HG03103 (cell line): ENCODE results near the gene PDZK1IP1.
A peak's percentile ranks its signal among the peaks of the same experiment; 100 is the strongest.
"Not testable (repeated sequence)": the region's sequence is repeated elsewhere in the genome, so short reads cannot be mapped to it uniquely, and the experiment has no call there.

Experiments used
- ATAC-seq: cut with Tn5 transposase; IDR thresholded peaks from one replicate; pipeline ENCODE4 v1.9.1; 2021; ENCODE audit warnings: low read depth; ENCODE audit not compliant: unreplicated experiment

PDZK1IP1 gene

GRCh38 chr1:47183308-47184089 is 6.3 kb downstream of the PDZK1IP1 start:
- ATAC-seq = no peak

GRCh38 chr1:47182676-47183235 is 7.1 kb downstream of the PDZK1IP1 start:
- no peak for ATAC-seq

GRCh38 chr1:47181955-47182675 is 7.7 kb downstream of the PDZK1IP1 start:
- ATAC-seq = no peak

- ATAC-seq = no peak
Measured at GRCh38 chr1:47181095-47181954, 8.5 kb downstream of the PDZK1IP1 start.

- no peak for ATAC-seq
Measured at GRCh38 chr1:47180603-47181094, 9.2 kb downstream of the PDZK1IP1 start.

GRCh38 chr1:47179988-47180563 is 9.8 kb downstream of the PDZK1IP1 start:
- no peak for ATAC-seq

- peak; percentile 91 for ATAC-seq
Measured at GRCh38 chr1:47179017-47179987, 10.5 kb downstream of the PDZK1IP1 start.

GRCh38 chr1:47178654-47179016 is 11.2 kb downstream of the PDZK1IP1 start:
- ATAC-seq = no peak

- ATAC-seq = no peak
Measured at GRCh38 chr1:47178020-47178419, 11.8 kb downstream of the PDZK1IP1 start.

- no peak for ATAC-seq
Measured at GRCh38 chr1:47175227-47175934, 14.5 kb downstream of the PDZK1IP1 start.

GRCh38 chr1:47174656-47175020 is 15.2 kb downstream of the PDZK1IP1 start:
- ATAC-seq = no peak

GRCh38 chr1:47172782-47173181 is 17.1 kb downstream of the PDZK1IP1 start:
- no peak for ATAC-seq

GRCh38 chr1:47164552-47164951 is 25.3 kb downstream of the PDZK1IP1 start:
- ATAC-seq = no peak

- ATAC-seq = no peak
Measured at GRCh38 chr1:47161298-47162040, 28.4 kb downstream of the PDZK1IP1 start.

- ATAC-seq = no peak
Measured at GRCh38 chr1:47160716-47161115, 29.1 kb downstream of the PDZK1IP1 start.

- not testable (repeated sequence) for ATAC-seq
Measured at GRCh38 chr1:47157957-47158356, 31.9 kb downstream of the PDZK1IP1 start.

GRCh38 chr1:47156457-47156856 is 33.4 kb downstream of the PDZK1IP1 start:
- ATAC-seq = not testable (repeated sequence)

GRCh38 chr1:47149162-47149561 is 40.7 kb downstream of the PDZK1IP1 start:
- not testable (repeated sequence) for ATAC-seq
